HG03103 (cell line): ENCODE data around the gene KIN.
A peak's percentile ranks its signal among the peaks of the same experiment; 100 is the strongest.
"Not testable (repeated sequence)": the region's sequence is repeated elsewhere in the genome, so short reads cannot be mapped to it uniquely, and the experiment has no call there.

ENCODE experiments used
- ATAC-seq: cut with Tn5 transposase; IDR thresholded peaks from one replicate; pipeline ENCODE4 v1.9.1; 2021; ENCODE audit warnings: low read depth; ENCODE audit not compliant: unreplicated experiment

Gene KIN, protein sequence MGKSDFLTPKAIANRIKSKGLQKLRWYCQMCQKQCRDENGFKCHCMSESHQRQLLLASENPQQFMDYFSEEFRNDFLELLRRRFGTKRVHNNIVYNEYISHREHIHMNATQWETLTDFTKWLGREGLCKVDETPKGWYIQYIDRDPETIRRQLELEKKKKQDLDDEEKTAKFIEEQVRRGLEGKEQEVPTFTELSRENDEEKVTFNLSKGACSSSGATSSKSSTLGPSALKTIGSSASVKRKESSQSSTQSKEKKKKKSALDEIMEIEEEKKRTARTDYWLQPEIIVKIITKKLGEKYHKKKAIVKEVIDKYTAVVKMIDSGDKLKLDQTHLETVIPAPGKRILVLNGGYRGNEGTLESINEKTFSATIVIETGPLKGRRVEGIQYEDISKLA

GRCh38 chr10:7787857-7788638, at the start of gene KIN, which contains the start of gene ATP5F1C:
KIN (minus strand) TSS chr10:7787993; CDS start chr10:7787933, 60 bp downstream.
ATP5F1C (plus strand) TSS chr10:7788177; CDS start chr10:7788208, 31 bp downstream.
- peak; percentile 92 for ATAC-seq

GRCh38 chr10:7836571-7836970, 48.8 kb upstream of the KIN start:
- ATAC-seq, result no peak

- ATAC-seq, result no peak
These were observed 46.5 kb upstream of the KIN start for GRCh38 chr10:7834262-7834661.

DNA sequence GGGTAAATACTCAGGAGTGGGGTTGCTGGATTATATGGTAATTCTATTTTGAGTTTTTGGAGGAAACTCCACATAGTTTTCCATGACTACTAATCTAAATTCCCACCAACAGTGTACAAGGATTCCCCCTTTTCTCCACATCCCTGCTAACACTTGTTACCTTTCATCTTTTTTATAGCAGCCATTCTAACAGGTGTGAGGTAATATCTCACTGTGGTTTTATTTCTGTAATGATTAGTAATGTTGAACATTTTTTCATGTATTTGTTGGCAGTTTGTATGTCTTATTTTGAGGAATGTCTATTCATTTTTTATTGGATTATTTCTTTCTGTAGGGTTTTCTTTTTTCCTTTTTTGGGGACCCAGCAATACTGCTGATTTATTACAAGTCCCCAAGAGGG, 45.4 kb upstream of the KIN start:
- no peak for ATAC-seq

DNA sequence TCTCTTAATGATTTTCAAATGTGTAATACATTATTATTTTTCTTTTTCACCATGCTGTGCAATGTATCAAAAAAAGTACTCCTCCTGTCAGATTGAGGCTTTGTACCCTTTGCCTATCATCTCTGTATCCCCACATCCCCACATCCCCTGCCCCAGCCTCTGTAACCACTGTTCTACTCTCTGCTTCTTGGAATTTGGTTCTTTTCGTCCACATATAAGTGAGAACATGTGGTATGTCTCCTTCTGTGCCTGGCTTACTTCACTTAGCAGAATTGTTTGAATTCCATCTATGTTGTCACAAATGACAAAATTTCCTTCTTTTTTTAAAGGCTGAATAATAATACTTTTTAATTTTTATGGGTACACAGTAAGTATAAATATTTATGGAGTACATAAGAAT, 44.3 kb upstream of the KIN start:
- no peak for ATAC-seq

GRCh38 chr10:7829289-7829834, 41.6 kb upstream of the KIN start:
- ATAC-seq, result no peak

DNA sequence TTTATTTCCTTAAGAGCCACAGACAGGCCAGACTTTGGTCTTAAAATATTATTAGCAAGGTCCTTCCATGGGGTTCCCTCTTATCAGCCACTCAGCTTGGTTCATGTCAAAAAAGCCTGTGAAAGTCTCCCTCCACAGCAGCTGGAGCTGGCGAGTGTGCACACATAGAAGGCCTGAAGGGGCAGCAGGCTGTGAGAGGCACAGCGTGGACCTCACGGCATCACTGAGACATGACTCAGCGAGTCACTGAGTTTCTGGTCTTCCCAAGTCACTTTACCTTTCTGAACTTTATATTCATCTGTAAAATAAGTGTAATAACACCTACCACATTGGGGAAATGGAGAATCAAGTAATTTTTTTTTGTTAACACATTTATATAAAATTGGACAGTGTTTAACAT, 39.2 kb upstream of the KIN start:
- ATAC-seq, result no peak

GRCh38 chr10:7824251-7824650, 36.5 kb upstream of the KIN start:
- ATAC-seq, result no peak

DNA sequence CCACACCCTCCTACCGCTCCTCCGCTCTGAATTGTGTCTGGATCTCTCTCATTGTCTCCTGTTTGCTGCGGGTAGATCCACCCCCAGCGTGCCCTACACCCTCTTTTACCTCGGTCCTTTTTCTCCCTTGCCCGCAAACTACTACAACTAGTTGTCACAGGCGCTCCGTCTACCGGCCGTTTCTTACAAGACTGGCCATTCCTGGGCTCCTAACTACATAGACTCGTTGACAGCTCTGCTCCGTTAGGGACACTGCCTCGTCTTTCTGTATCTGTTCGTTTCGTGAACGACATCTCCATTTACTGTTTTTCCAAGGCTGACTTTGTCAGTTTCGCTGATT, 31.3 kb upstream of the KIN start:
- ATAC-seq, result peak; percentile 40

DNA sequence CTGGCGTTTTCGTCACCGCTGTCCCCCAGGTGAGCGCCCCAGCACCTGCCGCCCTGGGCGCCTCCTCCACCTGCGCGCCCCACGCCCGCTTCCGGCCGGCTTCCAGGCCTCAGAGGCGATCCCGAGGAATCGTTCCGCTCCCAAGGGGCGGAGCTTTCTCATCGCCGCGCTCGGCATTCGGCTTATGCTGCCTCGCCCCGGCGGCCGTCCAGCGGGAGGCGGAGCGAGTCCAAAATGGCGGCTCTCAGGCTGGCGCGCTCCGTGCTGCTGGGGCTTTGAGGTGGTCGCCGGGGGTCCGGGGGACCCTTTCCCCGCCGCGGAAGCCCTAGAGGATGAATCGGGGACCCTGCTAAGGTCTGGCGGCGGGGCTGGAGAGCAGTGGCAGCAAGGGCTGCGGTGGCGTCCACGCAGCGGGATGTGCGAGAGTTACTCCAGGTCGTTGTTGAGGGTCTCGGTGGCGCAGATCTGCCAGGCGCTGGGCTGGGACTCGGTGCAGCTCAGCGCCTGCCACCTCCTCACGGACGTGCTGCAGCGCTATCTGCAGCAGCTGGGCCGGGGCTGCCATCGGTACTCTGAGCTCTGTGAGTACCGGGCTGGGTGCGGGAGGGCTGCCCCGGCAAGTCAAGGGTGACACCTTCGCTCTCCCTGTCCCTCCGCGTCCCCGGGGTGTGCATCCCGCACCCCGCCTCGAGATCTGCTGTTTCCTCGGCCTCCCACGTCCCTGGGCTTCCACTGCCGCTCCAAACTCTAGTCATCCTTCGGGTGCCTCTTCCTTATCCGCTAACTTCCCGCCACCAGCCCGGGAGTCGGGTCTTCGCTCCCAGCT, 30.7 kb upstream of the KIN start, which contains the start of gene TAF3:
TSS of gene TAF3 (plus strand) at position 211 of the 826 bp plus-strand sequence. CDS start at position 416, 205 bp downstream.
- peak; percentile 86 for ATAC-seq

GRCh38 chr10:7817984-7818294, 30.1 kb upstream of the KIN start:
- peak; percentile 17 for ATAC-seq

- no peak for ATAC-seq
These were observed 29.8 kb upstream of the KIN start for GRCh38 chr10:7817576-7817975.

DNA sequence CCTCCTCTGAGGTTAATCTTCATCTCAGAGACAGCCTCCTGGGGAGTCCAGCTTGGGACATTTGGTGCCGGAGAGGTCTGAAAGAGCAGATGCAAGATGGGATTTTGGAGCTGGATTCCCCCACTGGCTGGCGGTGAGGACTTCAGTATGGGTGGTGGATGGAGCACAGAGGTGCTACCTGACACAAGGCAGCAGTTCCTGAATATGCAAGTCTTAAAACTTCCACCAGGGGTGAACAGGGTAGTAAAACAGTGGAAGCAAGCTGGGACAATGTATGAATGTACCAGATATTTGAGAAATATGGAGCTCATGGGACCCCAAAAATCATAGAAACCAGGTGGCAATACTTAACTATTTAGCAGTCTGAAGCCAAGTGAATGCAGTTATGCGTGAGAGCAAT, 25.7 kb upstream of the KIN start:
- ATAC-seq, result no peak

DNA sequence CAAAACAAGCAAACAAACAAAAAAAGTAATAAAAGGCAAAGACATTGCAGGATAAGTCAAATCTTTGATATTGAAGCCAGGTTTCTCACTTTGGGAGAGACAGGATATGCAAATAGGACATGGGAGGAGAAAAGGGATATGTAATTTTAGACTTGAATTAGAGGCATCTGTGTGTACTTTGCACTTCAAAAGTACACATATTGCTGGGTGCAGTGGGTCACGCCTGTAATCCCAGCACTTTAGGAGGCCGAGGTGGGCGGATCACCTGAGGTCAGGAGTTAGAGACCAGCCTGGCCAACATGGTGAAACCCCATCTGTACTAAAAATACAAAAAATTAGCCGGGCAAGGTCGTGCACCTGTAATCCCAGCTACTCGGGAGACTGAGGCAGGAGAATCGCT, 23.9 kb upstream of the KIN start:
- not testable (repeated sequence) for ATAC-seq

DNA sequence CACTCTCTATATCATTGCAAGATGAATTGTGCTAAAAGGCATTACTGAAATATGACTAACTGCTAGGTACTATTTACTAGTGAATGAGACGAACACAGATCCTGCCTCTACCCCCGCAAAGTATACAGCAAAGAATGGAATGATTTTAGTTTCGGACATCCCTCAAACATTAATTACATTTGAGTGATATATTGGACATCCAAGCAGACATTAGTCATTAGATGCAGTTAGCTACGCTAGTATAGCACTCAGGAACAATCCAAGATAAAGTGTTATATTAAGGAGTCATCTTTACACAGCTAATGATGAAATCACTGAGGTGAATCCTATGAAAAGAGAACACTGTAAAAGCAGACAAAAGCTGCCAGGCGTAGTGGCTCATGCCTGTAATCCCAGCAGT, 23.2 kb upstream of the KIN start:
- no peak for ATAC-seq

DNA sequence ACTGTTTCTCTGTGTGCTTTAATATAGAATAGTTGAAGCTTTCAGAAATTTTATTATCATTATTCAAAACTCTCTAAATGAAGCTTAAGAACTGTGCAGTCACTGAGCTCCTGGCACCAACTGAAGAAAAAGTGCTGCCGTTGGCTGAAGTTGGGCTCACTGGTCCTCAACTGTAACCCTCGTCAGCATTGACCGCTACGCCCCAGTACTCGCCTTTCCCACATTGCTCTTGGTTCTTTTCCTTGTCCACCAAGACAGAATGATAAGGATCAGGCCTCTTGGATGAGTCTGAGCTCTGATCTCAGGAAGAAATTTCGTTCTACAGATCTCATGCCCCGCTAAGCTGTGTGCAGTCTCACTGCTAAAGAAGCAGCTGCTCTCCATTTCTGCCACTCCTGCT, 22.6 kb upstream of the KIN start:
- no peak for ATAC-seq

DNA sequence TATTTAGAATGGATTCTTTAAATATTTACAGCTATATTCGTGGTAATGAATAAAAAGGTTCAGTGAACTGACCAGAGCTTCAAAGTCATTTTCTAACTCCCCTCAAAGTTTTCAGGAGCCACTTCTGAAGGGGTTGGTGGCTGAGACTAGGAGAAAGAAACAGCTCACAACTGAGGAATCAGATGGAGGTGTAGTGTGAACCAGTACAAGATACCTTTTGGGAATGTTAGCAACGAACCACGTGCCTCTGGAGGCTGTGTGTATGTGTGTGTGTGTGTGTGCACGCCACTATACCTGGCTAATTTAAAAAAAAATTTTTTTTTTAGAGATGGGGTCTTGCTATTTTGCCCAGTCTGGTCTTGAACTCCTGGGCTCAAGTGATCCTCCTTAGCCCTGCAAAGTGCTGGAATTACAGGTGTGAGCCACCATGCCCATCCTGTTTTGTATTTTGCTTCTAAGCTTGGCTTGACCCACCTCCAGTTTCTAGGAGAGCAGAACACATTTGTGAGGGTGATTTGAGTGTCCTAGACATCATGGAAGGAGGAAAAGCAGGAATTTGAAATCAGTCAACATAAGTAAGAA, 21.0 kb upstream of the KIN start:
- no peak for ATAC-seq

GRCh38 chr10:7804741-7805140, 16.9 kb upstream of the KIN start:
- ATAC-seq, result no peak

- ATAC-seq, result no peak
These were observed 16.4 kb upstream of the KIN start for GRCh38 chr10:7804216-7804615.

DNA sequence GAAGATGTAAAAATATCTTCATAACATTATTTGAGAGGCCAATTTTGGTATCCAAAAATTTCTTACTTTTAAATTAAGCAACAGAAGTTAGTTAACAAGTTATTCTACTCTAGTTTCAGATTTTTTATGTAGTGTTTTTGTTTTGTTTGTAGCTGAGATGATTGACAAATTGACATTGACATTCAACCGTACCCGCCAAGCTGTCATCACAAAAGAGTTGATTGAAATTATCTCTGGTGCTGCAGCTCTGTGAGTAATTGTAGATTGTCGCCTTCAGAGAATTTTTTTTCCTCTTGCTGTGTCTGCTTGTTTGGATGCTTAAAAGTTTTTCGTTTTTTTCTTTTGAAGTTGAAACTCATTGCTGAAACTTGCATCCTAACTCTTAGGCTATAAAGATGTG, 14.8 kb upstream of the KIN start:
- ATAC-seq, result no peak
